PC-9 (cell line): ENCODE measurements around the gene BCL11B. TPM values are rescaled to one million over a fixed set of nuclear protein-coding genes. Genes with fewer than 3 reads are reported as not detected.

Experiments
- BruUV-seq: library from RNA; stranded (reverse); fragments of 400-500 nt; replicated peaks from 2 replicates; lab custom pipeline; 2021; lab: Mats Ljungman, UMichigan
- CTCF ChIA-PET: fragments of 300-600 bp; sonication (Branson Sonifier 250); formaldehyde crosslinking; loops from one replicate; lab custom pipeline; 2022; ENCODE audit warnings: antibody characterized with exemption; lab: Charles Lee
- POLR2A ChIA-PET: fragments of 300-600 bp; sonication (Branson Sonifier 250); formaldehyde crosslinking; loops from one replicate; lab custom pipeline; 2022; ENCODE audit warnings: antibody characterized with exemption; ENCODE audit not compliant: unreplicated experiment; lab: Charles Lee
- DNase-seq, 2 experiments: peaks; one replicate each; pipeline versions ENCODE4 v3.0.0 to v3.0.0-alpha.2; 2015 to 2022; ENCODE audit warnings: mixed read lengths in 1 of 2
- H2AFZ ChIP-seq: fragments of 200-600 bp; sonication (generic); 2 replicates; pipeline ENCODE4 v1.8.1; 2017; ENCODE audit warnings: antibody characterized with exemption
- H3F3A ChIP-seq: fragments of 200-600 bp; sonication (generic); 2 replicates; pipeline ENCODE4 v1.8.1; 2017; ENCODE audit warnings: antibody characterized with exemption, mild to moderate bottlenecking, low read depth; ENCODE audit not compliant: insufficient read depth
- H3K27ac ChIP-seq: fragments of 200-600 bp; sonication (generic); 2 replicates; pipeline ENCODE4 v1.6.1; 2016; ENCODE audit warnings: mixed run types
- H3K27me3 ChIP-seq: fragments of 200-600 bp; sonication (generic); 2 replicates; pipeline ENCODE4 v1.6.1; 2016; ENCODE audit warnings: low read depth, mixed run types; ENCODE audit not compliant: insufficient read depth
- H3K36me3 ChIP-seq: fragments of 200-600 bp; sonication (generic); 2 replicates; pipeline ENCODE4 v1.6.1; 2016; ENCODE audit warnings: low read depth, mixed run types
- H3K4me1 ChIP-seq: fragments of 200-600 bp; sonication (generic); replicated peaks from 2 replicates; pipeline ENCODE4 v1.6.1; 2016; ENCODE audit warnings: mixed run types; ENCODE audit not compliant: insufficient read depth
- H3K4me2 ChIP-seq: fragments of 200-600 bp; sonication (generic); 2 replicates; pipeline ENCODE4 v1.6.1; 2017; ENCODE audit warnings: mixed run types
- H3K4me3 ChIP-seq: fragments of 200-600 bp; sonication (generic); 2 replicates; pipeline ENCODE4 v1.6.1; 2016; ENCODE audit warnings: mixed run types
- H3K79me2 ChIP-seq: fragments of 200-600 bp; sonication (generic); 2 replicates; pipeline ENCODE4 v1.6.1; 2017; ENCODE audit warnings: low read depth, mixed run types
- H3K9me2 ChIP-seq: fragments of 200-600 bp; sonication (generic); 2 replicates; pipeline ENCODE4 v1.8.1; 2017; ENCODE audit warnings: mild to moderate bottlenecking; ENCODE audit not compliant: insufficient read depth
- H3K9me3 ChIP-seq: fragments of 200-600 bp; sonication (generic); 2 replicates; pipeline ENCODE4 v1.8.1; 2016; ENCODE audit warnings: low read depth; ENCODE audit not compliant: insufficient read depth
- H4K20me1 ChIP-seq: fragments of 200-600 bp; sonication (generic); 2 replicates; pipeline ENCODE4 v1.8.1; 2017; ENCODE audit not compliant: insufficient read depth
- EZH2 ChIP-seq: fragments of 200-600 bp; sonication (generic); IDR thresholded peaks from 2 replicates; pipeline ENCODE4 v1.8.0; 2017; ENCODE audit warnings: antibody characterized with exemption, low read depth
- intact Hi-C: fragments of 100-400 bp; cut with micrococcal nuclease; formaldehyde crosslinking; loops from one replicate; pipeline ENCODE4 v1.10.0; 2022; ENCODE audit not compliant: unreplicated experiment
- total RNA-seq: library from RNA; stranded (reverse); gene quantifications from 2 replicates; pipeline ENCODE4 v1.2.3, GENCODE V29; 2021
- TF ChIP-seq, protein P1 (sequence below): fragments of 200-600 bp; sonication (generic); conservative IDR thresholded peaks from 2 replicates; pipeline ENCODE4 v1.6.1; 2017; ENCODE audit warnings: mixed run types, antibody characterized with exemption, mild to moderate bottlenecking, moderate library complexity

The BCL11B gene
- total RNA-seq, 1 experiment from 2014 or later = not detected

- H3K79me2 ChIP-seq = no peaks in the 10 kb centered on the region
- no peaks in the 10 kb centered on the region for H4K20me1 ChIP-seq
- TF ChIP-seq, protein P1, sequence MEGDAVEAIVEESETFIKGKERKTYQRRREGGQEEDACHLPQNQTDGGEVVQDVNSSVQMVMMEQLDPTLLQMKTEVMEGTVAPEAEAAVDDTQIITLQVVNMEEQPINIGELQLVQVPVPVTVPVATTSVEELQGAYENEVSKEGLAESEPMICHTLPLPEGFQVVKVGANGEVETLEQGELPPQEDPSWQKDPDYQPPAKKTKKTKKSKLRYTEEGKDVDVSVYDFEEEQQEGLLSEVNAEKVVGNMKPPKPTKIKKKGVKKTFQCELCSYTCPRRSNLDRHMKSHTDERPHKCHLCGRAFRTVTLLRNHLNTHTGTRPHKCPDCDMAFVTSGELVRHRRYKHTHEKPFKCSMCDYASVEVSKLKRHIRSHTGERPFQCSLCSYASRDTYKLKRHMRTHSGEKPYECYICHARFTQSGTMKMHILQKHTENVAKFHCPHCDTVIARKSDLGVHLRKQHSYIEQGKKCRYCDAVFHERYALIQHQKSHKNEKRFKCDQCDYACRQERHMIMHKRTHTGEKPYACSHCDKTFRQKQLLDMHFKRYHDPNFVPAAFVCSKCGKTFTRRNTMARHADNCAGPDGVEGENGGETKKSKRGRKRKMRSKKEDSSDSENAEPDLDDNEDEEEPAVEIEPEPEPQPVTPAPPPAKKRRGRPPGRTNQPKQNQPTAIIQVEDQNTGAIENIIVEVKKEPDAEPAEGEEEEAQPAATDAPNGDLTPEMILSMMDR = no peak
- no peak for TF ChIP-seq EZH2
- H3K36me3 ChIP-seq = no peaks in the 10 kb centered on the region
- intact Hi-C loops = no loop called here
- ChIA-PET CTCF (no interaction called here), POLR2A (no interaction called here)
- no peaks in the 10 kb centered on the region for H3K9me2 ChIP-seq
- H3K4me2 ChIP-seq = no peak overlapping the region
- H3K4me3 ChIP-seq = no peak overlapping the region
- BruUV-seq = no TSS peak
- H3K4me1 ChIP-seq = no peaks in the 10 kb centered on the region
- no peaks in the 10 kb centered on the region for H3F3A ChIP-seq
- H2AFZ ChIP-seq = no peak overlapping the region
- peaks cover 24% of the 10 kb centered on the region for H3K27me3 ChIP-seq
- no peak overlapping the region for H3K27ac ChIP-seq
- DNase-seq = no peak
- H3K9me3 ChIP-seq = no peaks in the 10 kb centered on the region
Measured at GRCh38 chr14:99159341-99160340, 112.4 kb downstream of the BCL11B start.

GRCh38 chr14:99158646-99159165 is 113.3 kb downstream of the BCL11B start:
- no peaks in the 10 kb centered on the region for H3K4me1 ChIP-seq
- ChIA-PET CTCF (no interaction called here), POLR2A (no interaction called here)
- H3K4me2 ChIP-seq = no peak overlapping the region
- H3K9me2 ChIP-seq = no peaks in the 10 kb centered on the region
- no peak overlapping the region for H3K4me3 ChIP-seq
- no peak overlapping the region for H3K27ac ChIP-seq
- H4K20me1 ChIP-seq = no peaks in the 10 kb centered on the region
- H3K79me2 ChIP-seq = no peaks in the 10 kb centered on the region
- no TSS peak for BruUV-seq
- no peaks in the 10 kb centered on the region for H3K9me3 ChIP-seq
- no peaks in the 10 kb centered on the region for H3K36me3 ChIP-seq
- H3F3A ChIP-seq = no peaks in the 10 kb centered on the region
- no peak for TF ChIP-seq EZH2
- TF ChIP-seq, protein P1 = no peak
- DNase-seq = no peak
- H3K27me3 ChIP-seq = peaks cover 24% of the 10 kb centered on the region
- intact Hi-C loops = no loop called here
- H2AFZ ChIP-seq = no peak overlapping the region

GRCh38 chr14:99158150-99158549 is 113.8 kb downstream of the BCL11B start:
- Histone ChIP-seq H3K4me3 (no peak overlapping the region), H3K4me1 (no peaks in the 10 kb centered on the region), H3K36me3 (no peaks in the 10 kb centered on the region), H3K27ac (no peak overlapping the region), H3K9me2 (no peaks in the 10 kb centered on the region), H4K20me1 (no peaks in the 10 kb centered on the region), H2AFZ (no peak overlapping the region), H3K79me2 (no peaks in the 10 kb centered on the region), H3K4me2 (no peak overlapping the region), H3F3A (no peaks in the 10 kb centered on the region), H3K9me3 (no peaks in the 10 kb centered on the region), H3K27me3 (peaks cover 24% of the 10 kb centered on the region)
- ChIA-PET CTCF (no interaction called here), POLR2A (no interaction called here)
- no peak for TF ChIP-seq EZH2
- TF ChIP-seq, protein P1 = no peak
- no peak for DNase-seq
- intact Hi-C loops = no loop called here
- no TSS peak for BruUV-seq
